GM12874 (cell line): Measurements from ENCODE around the gene CHRNA1.

Experiments used
- CTCF ChIP-seq: IDR thresholded peaks from 2 replicates; pipeline ENCODE4 v1.5.1; 2011; ENCODE audit warnings: low read depth, mild to moderate bottlenecking, control low read depth, low read length, moderate library complexity; ENCODE audit not compliant: insufficient read depth

CHRNA1 gene

GRCh38 chr2:174781298-174781697 lies 17.0 kb upstream of the CHRNA1 start:
- no peak for TF ChIP-seq CTCF

DNA sequence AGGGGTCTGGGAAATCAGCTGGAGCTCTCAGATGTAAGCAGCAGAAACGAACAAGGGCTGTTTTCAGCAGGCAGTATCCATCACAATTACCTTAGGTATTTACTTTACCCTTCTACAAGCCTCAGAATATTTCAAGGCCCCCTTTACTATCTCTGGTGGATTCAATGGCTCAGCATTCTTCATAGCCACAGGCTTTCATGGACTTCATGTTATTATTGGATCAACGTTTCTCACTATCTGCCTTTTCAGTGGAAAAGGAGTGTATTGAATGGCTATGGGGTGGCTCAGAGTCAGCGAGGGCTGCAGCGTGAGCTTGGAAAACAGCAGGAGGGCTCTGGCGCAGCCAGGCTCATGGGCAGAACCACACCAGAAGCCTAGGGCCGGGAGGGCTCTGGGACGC lies 16.6 kb upstream of the CHRNA1 start:
- TF ChIP-seq CTCF, result no peak

GRCh38 chr2:174780191-174780840 lies 16.0 kb upstream of the CHRNA1 start:
- TF ChIP-seq CTCF, result no peak

- TF ChIP-seq CTCF, result no peak
Observed at GRCh38 chr2:174779361-174779928, 15.2 kb upstream of the CHRNA1 start.

DNA sequence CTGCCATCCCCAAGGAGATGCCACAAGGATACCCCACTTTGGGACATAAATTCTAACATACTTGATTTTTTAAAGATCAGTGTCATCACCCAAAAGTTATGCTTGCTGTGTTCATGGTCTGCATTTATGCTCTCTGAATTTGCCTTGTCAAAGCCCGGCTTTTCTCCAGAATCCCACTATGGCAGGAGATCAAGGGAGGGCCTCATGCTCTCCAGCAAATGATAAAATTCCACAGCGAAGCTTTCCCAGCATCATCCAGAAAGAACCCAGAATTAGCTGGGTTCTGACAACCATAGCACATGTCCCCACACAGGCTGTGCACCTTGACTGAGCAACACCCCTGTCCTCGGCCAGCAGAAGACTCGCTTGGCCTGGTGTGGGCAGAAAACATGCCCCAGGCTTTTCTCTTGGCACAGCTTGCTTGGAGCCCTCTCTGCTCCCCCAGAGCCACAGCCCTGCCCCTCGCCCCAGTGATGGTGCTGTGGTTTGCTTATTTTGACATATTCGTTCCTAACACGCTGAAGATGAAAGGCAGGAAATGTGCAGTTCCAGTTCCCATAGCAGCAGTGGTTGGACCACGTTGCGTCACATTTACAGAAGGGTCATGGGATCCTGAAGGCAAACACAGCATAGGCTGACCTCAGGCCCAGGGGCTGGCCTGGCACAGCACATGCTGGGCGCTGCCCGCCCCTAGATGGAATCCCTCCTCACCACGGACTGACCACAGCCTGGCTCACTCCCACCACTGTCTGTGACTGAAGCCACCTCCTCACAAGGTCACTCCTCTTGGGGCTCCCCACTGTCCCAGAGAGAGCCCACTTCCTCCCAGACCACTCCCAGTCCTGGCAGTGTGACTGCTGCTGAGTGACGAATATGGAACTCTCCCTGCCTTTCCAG lies 14.1 kb upstream of the CHRNA1 start:
- no peak for TF ChIP-seq CTCF

DNA sequence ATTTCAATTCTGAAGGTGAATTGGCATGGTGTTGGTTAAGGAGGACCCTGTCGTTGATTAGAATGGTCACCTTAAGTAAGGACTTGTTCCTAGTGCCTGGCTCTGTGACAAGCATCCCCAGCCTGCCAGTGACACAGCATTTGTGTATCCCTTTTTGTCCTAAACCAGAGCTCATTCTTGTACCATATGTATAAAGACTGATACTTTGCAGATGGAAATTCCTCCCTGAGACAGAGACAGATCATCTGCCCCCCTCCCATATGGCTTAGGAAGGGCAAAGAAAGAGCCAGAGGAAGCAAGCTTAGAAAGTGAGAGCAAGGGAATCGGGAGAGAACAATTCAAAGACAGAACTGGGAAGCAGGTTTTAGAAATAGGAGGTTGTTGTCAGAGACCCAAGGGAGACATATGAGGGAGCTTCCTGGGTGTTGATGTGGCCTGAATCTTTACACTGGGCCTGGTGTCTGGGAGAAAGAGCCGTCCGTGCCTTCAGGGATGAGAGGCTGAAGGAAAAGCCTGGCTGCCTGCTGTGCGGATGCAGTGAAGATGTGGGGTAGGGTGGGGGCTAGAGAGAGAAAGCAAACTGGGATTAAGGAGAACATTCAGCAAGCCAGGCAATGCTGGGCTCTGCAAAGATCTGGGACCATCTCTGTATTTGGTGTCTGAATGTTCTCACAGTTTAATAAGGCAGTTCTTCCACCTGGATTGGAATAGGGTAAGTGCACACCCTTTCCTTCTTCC lies 13.2 kb upstream of the CHRNA1 start:
- TF ChIP-seq CTCF, result no peak

GRCh38 chr2:174776675-174777074 lies 12.4 kb upstream of the CHRNA1 start:
- TF ChIP-seq CTCF, result no peak
